D721Med (cell line): ENCODE measurements around the gene TAP1.

Experiments
- DNase-seq: peaks from one replicate; pipeline ENCODE4 v3.0.0; 2011; ENCODE audit warnings: low spot score; ENCODE audit not compliant: insufficient read length
- FAIRE-seq: peaks from 2 replicates; lab custom pipeline; 2011; peaks lifted over from hg19 to GRCh38; lab: Jason Lieb, UNC
- TF ChIP-seq, protein P1 (sequence below): IDR thresholded peaks from 2 replicates; pipeline ENCODE4 v1.5.1; 2012; ENCODE audit warnings: mild to moderate bottlenecking, control low read depth; ENCODE audit not compliant: insufficient read depth; ENCODE audit errors: missing control alignments

Gene TAP1

DNA sequence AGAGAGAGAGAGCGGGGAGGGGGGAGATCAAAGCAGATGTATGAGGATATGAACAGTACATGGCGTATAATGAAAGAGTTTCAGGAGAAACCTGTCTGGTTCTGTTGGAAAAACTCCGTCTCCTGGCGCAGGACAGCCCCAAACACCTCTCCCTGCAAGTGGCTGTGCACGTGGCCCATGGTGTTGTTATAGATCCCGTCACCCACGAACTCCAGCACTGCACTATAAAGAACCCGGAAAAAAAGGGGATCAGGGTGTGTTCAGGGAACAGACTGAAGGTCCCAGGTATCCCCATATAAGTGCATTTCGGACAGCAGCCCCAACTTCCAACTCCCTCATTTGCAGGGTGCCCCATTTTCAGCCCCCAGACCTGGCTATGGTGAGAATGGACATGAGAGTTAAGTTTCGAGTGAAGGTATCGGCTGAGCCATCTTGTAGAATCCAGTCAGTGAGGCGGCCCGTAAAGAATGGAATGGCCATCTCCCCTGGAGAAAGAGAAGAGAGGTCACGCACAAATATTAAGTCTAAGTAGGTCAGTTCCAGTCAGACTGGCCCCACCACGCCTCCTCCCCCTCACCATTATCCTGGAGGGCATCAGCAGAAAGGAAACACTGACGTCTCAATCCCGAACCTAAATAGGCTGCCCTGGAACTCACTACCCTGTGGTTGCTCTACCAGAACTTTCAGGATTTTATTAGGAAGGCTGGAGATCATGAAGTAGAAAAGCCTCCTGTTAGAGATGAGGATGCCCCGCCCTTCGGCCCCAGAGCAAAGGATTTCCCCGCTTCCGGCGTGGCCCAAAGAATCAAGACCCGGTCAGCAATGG is 1.3 kb downstream of the TAP1 start:
- TF ChIP-seq, protein P1, sequence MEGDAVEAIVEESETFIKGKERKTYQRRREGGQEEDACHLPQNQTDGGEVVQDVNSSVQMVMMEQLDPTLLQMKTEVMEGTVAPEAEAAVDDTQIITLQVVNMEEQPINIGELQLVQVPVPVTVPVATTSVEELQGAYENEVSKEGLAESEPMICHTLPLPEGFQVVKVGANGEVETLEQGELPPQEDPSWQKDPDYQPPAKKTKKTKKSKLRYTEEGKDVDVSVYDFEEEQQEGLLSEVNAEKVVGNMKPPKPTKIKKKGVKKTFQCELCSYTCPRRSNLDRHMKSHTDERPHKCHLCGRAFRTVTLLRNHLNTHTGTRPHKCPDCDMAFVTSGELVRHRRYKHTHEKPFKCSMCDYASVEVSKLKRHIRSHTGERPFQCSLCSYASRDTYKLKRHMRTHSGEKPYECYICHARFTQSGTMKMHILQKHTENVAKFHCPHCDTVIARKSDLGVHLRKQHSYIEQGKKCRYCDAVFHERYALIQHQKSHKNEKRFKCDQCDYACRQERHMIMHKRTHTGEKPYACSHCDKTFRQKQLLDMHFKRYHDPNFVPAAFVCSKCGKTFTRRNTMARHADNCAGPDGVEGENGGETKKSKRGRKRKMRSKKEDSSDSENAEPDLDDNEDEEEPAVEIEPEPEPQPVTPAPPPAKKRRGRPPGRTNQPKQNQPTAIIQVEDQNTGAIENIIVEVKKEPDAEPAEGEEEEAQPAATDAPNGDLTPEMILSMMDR, result no peak
- no peak for FAIRE-seq
- no peak for DNase-seq

DNA sequence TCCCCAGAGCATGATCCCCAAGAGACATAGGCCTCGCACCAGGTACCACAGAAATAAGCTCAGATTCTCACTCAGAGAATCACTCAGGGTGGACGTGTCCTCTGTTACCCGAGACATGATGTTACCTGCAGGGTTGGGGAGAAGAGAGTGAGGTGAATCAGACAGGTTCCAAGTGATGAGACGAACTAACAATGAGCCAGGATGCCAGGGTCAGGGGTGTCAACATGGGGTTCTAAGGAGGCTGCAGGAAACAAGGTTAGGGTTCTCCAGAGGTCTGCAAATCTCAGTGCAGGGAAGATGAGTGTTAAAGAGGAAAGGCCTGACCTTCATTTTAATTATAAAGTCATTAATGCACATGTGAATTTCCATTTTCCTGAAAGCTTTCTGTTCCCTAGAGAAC is 2.5 kb downstream of the TAP1 start:
- FAIRE-seq, result no peak
- TF ChIP-seq, protein P1, result no peak
- no peak for DNase-seq

DNA sequence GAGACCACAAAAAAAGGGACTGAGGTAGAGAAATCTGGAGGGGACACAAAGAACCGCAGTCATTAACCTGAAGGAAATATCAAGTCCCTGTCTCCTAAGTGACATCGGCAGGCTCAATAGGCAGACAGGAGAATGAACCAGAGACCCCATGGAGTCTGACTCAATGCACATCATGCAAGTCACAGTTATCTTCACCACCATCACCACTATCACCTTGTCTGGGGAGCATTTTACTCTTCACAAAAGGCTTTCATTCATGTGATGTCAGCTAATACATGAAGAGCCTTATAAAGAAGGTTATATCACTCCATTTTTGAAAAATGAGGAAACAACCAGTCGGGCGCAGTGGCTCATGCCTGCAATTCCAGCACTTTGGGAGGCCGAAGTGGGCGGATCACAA is 4.4 kb downstream of the TAP1 start:
- no peak for DNase-seq
- no peak for FAIRE-seq
- TF ChIP-seq, protein P1, result no peak

DNA sequence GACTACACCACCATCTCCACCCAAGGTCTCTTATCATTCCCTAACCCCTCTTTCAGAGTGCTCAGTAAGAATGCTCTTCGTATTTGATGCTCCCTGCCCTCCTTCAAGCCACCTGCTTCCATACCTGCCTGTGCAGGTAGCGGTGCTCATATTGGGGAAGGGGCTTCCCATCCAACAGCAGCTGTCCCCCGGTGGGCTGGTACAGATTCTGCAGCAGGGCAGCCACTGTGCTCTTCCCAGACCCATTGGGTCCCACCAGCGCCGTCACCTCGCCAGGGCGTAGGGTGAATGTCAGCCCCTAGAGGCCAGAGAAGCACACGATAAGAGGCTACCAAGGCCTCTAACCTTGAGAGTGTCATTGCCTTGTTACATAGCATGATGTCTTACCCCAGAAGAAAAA is 5.7 kb downstream of the TAP1 start:
- DNase-seq, result no peak
- TF ChIP-seq, protein P1, result no peak
- no peak for FAIRE-seq

DNA sequence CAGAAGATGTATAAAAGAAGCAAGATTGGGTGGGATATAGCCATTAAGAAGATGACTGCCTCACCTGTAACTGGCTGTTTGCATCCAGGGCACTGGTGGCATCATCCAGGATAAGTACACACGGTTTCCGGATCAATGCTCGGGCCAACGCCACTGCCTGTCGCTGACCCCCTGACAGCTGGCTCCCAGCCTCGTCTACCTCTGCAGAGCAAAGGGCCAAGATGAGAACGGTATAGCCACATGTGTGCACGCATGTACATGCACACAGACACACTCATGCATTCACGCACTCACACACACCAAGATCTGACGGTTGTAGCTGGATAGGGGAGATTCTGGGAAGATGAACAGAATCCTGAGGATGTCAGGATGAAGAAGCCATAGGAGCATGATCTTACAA is 6.5 kb downstream of the TAP1 start:
- TF ChIP-seq, protein P1, result no peak
- DNase-seq (no peak), FAIRE-seq (no peak)

DNA sequence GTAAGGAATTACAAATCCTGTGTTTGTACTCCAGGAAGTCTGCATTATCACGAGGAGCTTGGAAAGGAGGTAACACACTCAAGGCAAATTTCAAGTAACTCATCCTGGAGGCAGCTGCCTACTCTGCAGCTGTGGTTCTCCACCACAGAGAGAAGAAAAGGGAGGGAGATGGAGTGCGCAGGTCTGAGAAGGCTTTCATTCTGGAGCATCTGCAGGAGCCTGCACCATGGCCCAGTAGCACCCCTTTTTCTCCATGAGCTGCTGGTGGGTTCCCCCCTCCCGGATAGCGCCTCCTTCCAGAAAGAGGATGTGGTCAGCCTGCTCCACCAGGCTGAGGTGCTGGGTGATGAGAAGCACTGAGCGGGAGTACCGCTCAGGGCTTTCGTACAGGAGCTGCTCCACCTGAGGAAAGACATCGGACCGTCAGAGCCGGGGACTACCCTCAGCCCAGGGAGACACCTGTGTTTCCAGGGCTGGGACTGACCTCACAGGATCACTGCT is 8.1 kb downstream of the TAP1 start:
- DNase-seq (no peak), FAIRE-seq (no peak)
- TF ChIP-seq, protein P1, result no peak

DNA sequence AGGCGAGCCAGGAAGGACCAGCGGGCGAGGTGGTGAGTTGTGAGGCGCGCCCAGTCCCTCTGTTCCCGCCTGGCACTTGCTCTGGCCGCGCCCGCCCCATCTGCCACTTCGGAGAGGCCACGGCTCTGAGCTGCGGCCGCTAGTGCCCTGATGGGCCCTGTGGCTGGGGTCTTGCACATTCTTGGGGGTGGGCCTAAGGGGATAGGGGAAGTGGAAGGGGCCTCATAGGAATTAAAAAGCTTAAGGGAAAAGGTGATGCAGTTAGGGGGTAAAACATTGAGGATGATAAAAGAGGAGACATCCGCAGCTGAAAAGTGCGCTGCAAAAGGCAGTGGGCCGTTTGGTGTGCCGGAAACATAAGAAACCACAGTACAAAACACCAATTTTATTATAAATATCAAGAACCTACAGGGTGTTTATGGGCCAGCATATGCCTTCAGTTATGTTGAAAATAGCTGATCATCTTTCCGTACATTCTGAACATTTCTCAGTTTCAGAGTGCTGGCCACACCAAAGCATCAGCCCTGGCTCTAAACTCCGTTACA is 8.6 kb downstream of the TAP1 start:
- FAIRE-seq, result no peak
- no peak for DNase-seq
- TF ChIP-seq, protein P1, result no peak
